ENCODE measurements around the gene NCAPH2.

The NCAPH2 gene

DNA sequence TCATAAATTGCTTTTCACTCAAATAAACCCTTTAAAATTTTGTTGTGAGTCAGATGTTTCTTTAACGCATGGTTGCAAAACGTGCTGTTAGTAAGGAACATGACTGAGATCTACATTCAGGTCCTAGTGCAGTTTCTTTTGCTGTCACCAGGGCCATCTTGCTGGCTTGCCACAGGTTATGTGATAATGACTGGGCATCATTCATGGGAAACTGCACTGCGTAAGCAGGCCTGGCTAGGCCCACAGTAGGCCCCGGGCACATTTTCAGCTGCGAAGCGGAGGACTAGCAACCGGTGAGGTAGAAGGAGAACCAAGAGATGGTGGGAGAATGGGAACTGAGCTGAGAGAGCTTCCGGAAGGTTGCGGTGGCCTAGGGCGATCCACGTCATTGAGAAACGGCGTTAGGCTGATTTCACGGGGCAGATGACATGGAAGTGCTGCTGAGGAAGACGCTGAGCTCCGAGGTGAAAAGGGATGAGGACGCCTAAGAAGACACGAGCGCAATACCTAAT lies 34.4 kb downstream of the NCAPH2 start:
- Histone ChIP-seq H3K4me2 (ENCODE audit: insufficient read depth, low read length, poor library complexity, severe bottlenecking) (no peak overlapping the region), H2BK120ac (ENCODE audit: low read depth, low read length) (no peak overlapping the region), H2BK12ac (ENCODE audit: low read length) (no peak overlapping the region), H4K91ac (ENCODE audit: low read depth, low read length, poor library complexity) (no peak overlapping the region), H3K4ac (ENCODE audit: low read length) (no peak overlapping the region), H3K9me3 (replicated peaks in 1 of 2; ENCODE audit: control insufficient read depth in 2 of 2, insufficient read depth in 1 of 2, low read depth in 1 of 2, low read length in 2 of 2) (no peaks in the 10 kb centered on the region), H2BK15ac (ENCODE audit: low read length) (no peak overlapping the region), H3K14ac (ENCODE audit: low read length) (no peak overlapping the region), H3K23ac (ENCODE audit: low read depth, low read length, poor library complexity) (no peak overlapping the region), H4K8ac (ENCODE audit: low read depth, low read length) (no peak overlapping the region), H3K27ac (replicated peaks; ENCODE audit: low read length) (no peak overlapping the region), H2AFZ (ENCODE audit: low read length) (no peak overlapping the region), H3K18ac (ENCODE audit: low read length) (no peak overlapping the region), H3K4me3 (ENCODE audit: low read length in 2 of 2) (no peak overlapping the region), H3K4me1 (ENCODE audit: control insufficient read depth in 2 of 2, insufficient read depth in 1 of 2, low read depth in 1 of 2, low read length in 2 of 2) (no peaks in the 10 kb centered on the region), H3K9ac (ENCODE audit: low read depth, low read length, poor library complexity) (peak overlapping the region; percentile 47), H3K36me3 (replicated peaks in 1 of 2; ENCODE audit: control insufficient read depth in 2 of 2, insufficient read depth in 2 of 2, low read length in 2 of 2) (no peaks in the 10 kb centered on the region), H2BK5ac (ENCODE audit: low read length) (no peak overlapping the region), H3K79me1 (ENCODE audit: low read depth, low read length) (no peaks in the 10 kb centered on the region), H3K27me3 (ENCODE audit: control insufficient read depth in 3 of 3, insufficient read depth in 3 of 3, low read depth in 1 of 3, low read length in 3 of 3) (peaks cover 0 to 19% (median 13%) of the 10 kb centered on the region in 3 experiments), H2AK5ac (ENCODE audit: low read depth, low read length) (no peak overlapping the region)
- no peak for DNase-seq (ENCODE audit: low spot score)
- WGBS, 2 donors (ENCODE audit: extremely low coverage in 2 of 2, insufficient read length in 2 of 2, insufficient replicate concordance in 1 of 2): no CpG with 5 or more reads among the region's 19 CpGs

DNA sequence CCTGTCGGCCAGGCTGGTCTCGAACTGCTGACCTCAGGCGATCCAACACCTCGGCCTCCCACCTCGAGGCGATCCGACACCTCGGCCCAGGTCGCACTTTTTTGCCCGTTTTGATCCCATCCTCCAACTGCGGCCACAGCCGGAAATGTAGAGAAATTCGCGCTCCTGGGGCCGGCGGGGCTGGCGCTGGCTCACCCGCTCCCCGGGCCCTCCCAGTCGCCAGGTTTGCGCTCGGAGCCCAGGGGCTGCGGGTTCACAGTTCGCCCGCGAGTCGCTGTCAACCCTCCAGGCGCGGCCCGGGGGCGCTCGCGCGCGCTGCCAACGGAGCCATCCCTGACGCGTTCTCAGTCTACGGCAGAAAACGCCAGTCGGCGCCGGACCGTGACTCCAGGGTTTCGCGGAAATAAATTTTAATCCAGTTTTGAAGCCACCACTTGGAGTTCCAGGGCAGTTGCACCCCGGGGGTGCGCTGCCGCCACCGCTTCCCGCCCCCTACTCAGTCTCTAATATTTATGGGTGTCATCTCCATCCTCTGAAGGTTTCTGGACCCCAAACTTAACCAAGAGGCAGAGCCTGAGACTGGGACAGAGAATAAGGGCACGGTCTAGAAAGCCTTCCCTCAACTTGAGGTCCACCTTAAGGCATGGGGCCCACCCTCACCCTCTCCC lies 36.2 kb downstream of the NCAPH2 start:
- peak; percentile 69 for DNase-seq (ENCODE audit: low spot score)
- H3K4me2 ChIP-seq (ENCODE audit: insufficient read depth, low read length, poor library complexity, severe bottlenecking): peak overlapping the region; percentile 40
- H4K91ac ChIP-seq (ENCODE audit: low read depth, low read length, poor library complexity): no peak overlapping the region
- no peaks in the 10 kb centered on the region for H3K36me3 ChIP-seq (replicated peaks in 1 of 2; ENCODE audit: control insufficient read depth in 2 of 2, insufficient read depth in 2 of 2, low read length in 2 of 2)
- peak overlapping the region in 1 of 2 donors; percentile 51 for H3K4me3 ChIP-seq (ENCODE audit: low read length in 2 of 2)
- H3K9me3 ChIP-seq (replicated peaks in 1 of 2; ENCODE audit: control insufficient read depth in 2 of 2, insufficient read depth in 1 of 2, low read depth in 1 of 2, low read length in 2 of 2): no peaks in the 10 kb centered on the region
- H3K4me1 ChIP-seq (ENCODE audit: control insufficient read depth in 2 of 2, insufficient read depth in 1 of 2, low read depth in 1 of 2, low read length in 2 of 2): no peaks in the 10 kb centered on the region
- H2BK5ac ChIP-seq (ENCODE audit: low read length): no peak overlapping the region
- no peak overlapping the region for H3K14ac ChIP-seq (ENCODE audit: low read length)
- peak overlapping the region; percentile 48 for H3K18ac ChIP-seq (ENCODE audit: low read length)
- H2BK15ac ChIP-seq (ENCODE audit: low read length): no peak overlapping the region
- H3K23ac ChIP-seq (ENCODE audit: low read depth, low read length, poor library complexity): peak overlapping the region; percentile 31
- no peak overlapping the region for H2AK5ac ChIP-seq (ENCODE audit: low read depth, low read length)
- no peak overlapping the region for H3K27ac ChIP-seq (replicated peaks; ENCODE audit: low read length)
- H2AFZ ChIP-seq (ENCODE audit: low read length): peak overlapping the region; percentile 76
- WGBS, 2 donors (ENCODE audit: extremely low coverage in 2 of 2, insufficient read length in 2 of 2, insufficient replicate concordance in 1 of 2): no CpG with 5 or more reads among the region's 52 CpGs
- no peak overlapping the region for H3K9ac ChIP-seq (ENCODE audit: low read depth, low read length, poor library complexity)
- no peak overlapping the region for H2BK120ac ChIP-seq (ENCODE audit: low read depth, low read length)
- H4K8ac ChIP-seq (ENCODE audit: low read depth, low read length): peak overlapping the region; percentile 17
- no peak overlapping the region for H2BK12ac ChIP-seq (ENCODE audit: low read length)
- peaks cover 0 to 19% (median 13%) of the 10 kb centered on the region in 3 experiments for H3K27me3 ChIP-seq (ENCODE audit: control insufficient read depth in 3 of 3, insufficient read depth in 3 of 3, low read depth in 1 of 3, low read length in 3 of 3)
- no peak overlapping the region for H3K4ac ChIP-seq (ENCODE audit: low read length)
- H3K79me1 ChIP-seq (ENCODE audit: low read depth, low read length): no peaks in the 10 kb centered on the region

DNA sequence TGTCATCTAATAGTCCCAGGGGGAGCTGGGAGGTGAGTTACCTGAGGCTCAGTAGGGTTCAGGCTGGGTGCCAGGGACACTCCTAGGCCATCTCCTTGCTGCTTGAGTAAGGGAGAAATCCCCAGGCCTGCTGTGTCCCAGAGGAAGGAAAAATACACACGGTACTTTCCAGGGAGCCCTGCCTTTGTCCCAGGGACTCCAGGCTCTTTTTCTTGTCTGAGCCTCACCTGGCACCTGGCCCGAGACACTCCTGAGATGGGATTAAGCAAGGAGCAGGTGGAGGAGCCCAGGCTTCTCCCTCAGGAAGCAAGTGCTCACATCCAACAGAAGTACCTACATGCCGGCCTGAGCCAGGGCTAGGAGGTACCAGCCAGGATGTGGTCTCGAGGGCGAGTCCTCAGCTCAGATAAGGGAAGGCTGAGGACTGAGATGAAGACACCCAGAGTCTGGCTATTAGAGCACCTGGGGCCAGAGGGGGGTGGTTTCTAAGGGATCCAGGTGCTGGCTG lies 36.8 kb downstream of the NCAPH2 start:
- WGBS, 2 donors (ENCODE audit: extremely low coverage in 2 of 2, insufficient read length in 2 of 2, insufficient replicate concordance in 1 of 2): no CpG with 5 or more reads among the region's 5 CpGs
- H3K9me3 ChIP-seq (replicated peaks in 1 of 2; ENCODE audit: control insufficient read depth in 2 of 2, insufficient read depth in 1 of 2, low read depth in 1 of 2, low read length in 2 of 2): no peaks in the 10 kb centered on the region
- H3K27ac ChIP-seq (replicated peaks; ENCODE audit: low read length): no peak overlapping the region
- no peak overlapping the region for H3K4me2 ChIP-seq (ENCODE audit: insufficient read depth, low read length, poor library complexity, severe bottlenecking)
- H3K79me1 ChIP-seq (ENCODE audit: low read depth, low read length): no peaks in the 10 kb centered on the region
- no peaks in the 10 kb centered on the region for H3K4me1 ChIP-seq (ENCODE audit: control insufficient read depth in 2 of 2, insufficient read depth in 1 of 2, low read depth in 1 of 2, low read length in 2 of 2)
- H2AFZ ChIP-seq (ENCODE audit: low read length): peak overlapping the region; percentile 76
- no peak overlapping the region for H4K8ac ChIP-seq (ENCODE audit: low read depth, low read length)
- no peak overlapping the region for H2BK5ac ChIP-seq (ENCODE audit: low read length)
- H2BK12ac ChIP-seq (ENCODE audit: low read length): no peak overlapping the region
- H3K4ac ChIP-seq (ENCODE audit: low read length): no peak overlapping the region
- no peaks in the 10 kb centered on the region for H3K36me3 ChIP-seq (replicated peaks in 1 of 2; ENCODE audit: control insufficient read depth in 2 of 2, insufficient read depth in 2 of 2, low read length in 2 of 2)
- H3K23ac ChIP-seq (ENCODE audit: low read depth, low read length, poor library complexity): no peak overlapping the region
- no peak overlapping the region for H3K18ac ChIP-seq (ENCODE audit: low read length)
- H4K91ac ChIP-seq (ENCODE audit: low read depth, low read length, poor library complexity): no peak overlapping the region
- no peak overlapping the region for H2BK120ac ChIP-seq (ENCODE audit: low read depth, low read length)
- no peak for DNase-seq (ENCODE audit: low spot score)
- H2AK5ac ChIP-seq (ENCODE audit: low read depth, low read length): no peak overlapping the region
- peaks cover 0 to 19% (median 13%) of the 10 kb centered on the region in 3 experiments for H3K27me3 ChIP-seq (ENCODE audit: control insufficient read depth in 3 of 3, insufficient read depth in 3 of 3, low read depth in 1 of 3, low read length in 3 of 3)
- no peak overlapping the region for H2BK15ac ChIP-seq (ENCODE audit: low read length)
- H3K14ac ChIP-seq (ENCODE audit: low read length): no peak overlapping the region
- no peak overlapping the region for H3K9ac ChIP-seq (ENCODE audit: low read depth, low read length, poor library complexity)
- H3K4me3 ChIP-seq (ENCODE audit: low read length in 2 of 2): no peak overlapping the region

DNA sequence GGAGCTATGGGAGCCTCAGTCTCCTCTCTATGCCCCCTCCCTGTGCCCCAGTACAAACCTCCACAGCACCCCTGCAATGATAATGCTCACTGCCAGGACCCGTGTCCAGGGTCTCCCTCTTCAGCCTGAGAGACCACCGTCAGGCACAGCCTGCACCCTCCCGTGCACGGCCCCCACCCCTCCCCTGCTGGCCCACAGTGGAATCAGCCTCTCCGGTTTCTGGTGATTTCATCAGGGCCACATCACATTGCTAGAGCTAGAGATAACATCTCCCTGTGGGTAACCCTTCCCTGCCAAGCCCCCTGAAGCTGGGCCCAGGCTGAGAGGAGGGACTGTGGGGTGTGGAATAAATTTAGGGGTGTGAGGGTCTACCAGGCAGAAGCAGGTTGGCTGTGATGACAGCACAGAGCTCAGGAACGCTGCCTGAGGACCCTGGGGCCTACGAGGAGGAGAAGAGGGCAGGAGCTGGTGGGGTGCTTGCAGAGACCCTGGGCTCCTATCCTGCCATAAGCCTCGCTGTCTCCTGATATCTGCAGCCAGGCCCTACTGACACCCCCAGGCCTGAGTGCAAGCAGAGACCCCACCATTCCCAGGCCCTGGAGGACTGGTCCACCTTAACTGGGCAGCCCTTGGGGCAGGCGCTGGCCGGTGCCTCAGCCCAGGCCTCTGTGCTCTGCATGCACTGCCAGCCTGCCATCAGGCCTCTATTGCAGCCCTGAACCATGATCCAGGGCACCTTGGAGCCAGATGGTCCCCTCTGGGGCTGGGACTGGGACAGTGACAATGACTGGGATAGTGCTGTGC lies 37.7 kb downstream of the NCAPH2 start, which contains the start of gene KLHDC7B:
Gene KLHDC7B, plus strand, starts transcription at position 378 of the 804 bp plus-strand sequence. Its CDS starts 345 bp downstream, at position 723.
- Histone ChIP-seq H2AK5ac (ENCODE audit: low read depth, low read length) (peak within 1 kb of the TSS; percentile 94), H3K4ac (ENCODE audit: low read length) (peak within 1 kb of the TSS; percentile 37), H3K27me3 (ENCODE audit: control insufficient read depth in 3 of 3, insufficient read depth in 3 of 3, low read depth in 1 of 3, low read length in 3 of 3) (peaks cover 0 to 26% (median 13%) of the 10 kb centered on the region in 3 experiments), H4K91ac (ENCODE audit: low read depth, low read length, poor library complexity) (peak within 1 kb of the TSS; percentile 43), H3K27ac (replicated peaks; ENCODE audit: low read length) (no peak within 1 kb of the TSS), H3K23ac (ENCODE audit: low read depth, low read length, poor library complexity) (peak within 1 kb of the TSS; percentile 65), H3K9me3 (replicated peaks in 1 of 2; ENCODE audit: control insufficient read depth in 2 of 2, insufficient read depth in 1 of 2, low read depth in 1 of 2, low read length in 2 of 2) (no peaks in the 10 kb centered on the region), H3K14ac (ENCODE audit: low read length) (peak within 1 kb of the TSS; percentile 82), H2BK120ac (ENCODE audit: low read depth, low read length) (no peak within 1 kb of the TSS), H3K79me1 (ENCODE audit: low read depth, low read length) (no peaks in the 10 kb centered on the region), H3K36me3 (replicated peaks in 1 of 2; ENCODE audit: control insufficient read depth in 2 of 2, insufficient read depth in 2 of 2, low read length in 2 of 2) (no peaks in the 10 kb centered on the region), H3K4me2 (ENCODE audit: insufficient read depth, low read length, poor library complexity, severe bottlenecking) (no peak within 1 kb of the TSS), H4K8ac (ENCODE audit: low read depth, low read length) (no peak within 1 kb of the TSS), H3K4me3 (ENCODE audit: low read length in 2 of 2) (no peak within 1 kb of the TSS), H3K18ac (ENCODE audit: low read length) (peak within 1 kb of the TSS; percentile 28), H2BK12ac (ENCODE audit: low read length) (peak within 1 kb of the TSS; percentile 84), H3K4me1 (ENCODE audit: control insufficient read depth in 2 of 2, insufficient read depth in 1 of 2, low read depth in 1 of 2, low read length in 2 of 2) (no peaks in the 10 kb centered on the region), H2BK15ac (ENCODE audit: low read length) (peak within 1 kb of the TSS; percentile 49), H2AFZ (ENCODE audit: low read length) (no peak within 1 kb of the TSS), H3K9ac (ENCODE audit: low read depth, low read length, poor library complexity) (no peak within 1 kb of the TSS), H2BK5ac (ENCODE audit: low read length) (peak within 1 kb of the TSS; percentile 24)
- DNase-seq (ENCODE audit: low spot score): no peak
- WGBS, 2 donors (ENCODE audit: extremely low coverage in 2 of 2, insufficient read length in 2 of 2, insufficient replicate concordance in 1 of 2): no CpG with 5 or more reads among the region's 10 CpGs

Measured in neuronal stem cell (in vitro differentiated cells).